IMR-90 (cell line): ENCODE data around the gene SSH2.

Source experiments
- BHLHE40 ChIP-seq: fragments of 150-350 bp; IDR thresholded peaks from 2 replicates; pipeline ENCODE4 v1.6.1; 2016; ENCODE audit warnings: mild to moderate bottlenecking, low read depth, low read length
- CEBPB ChIP-seq: IDR thresholded peaks from 2 replicates; pipeline ENCODE4 v1.6.1; 2012; ENCODE audit warnings: low read depth, low read length, improper control_type of control experiment
- ELK1 ChIP-seq: fragments of 150-350 bp; IDR thresholded peaks from 2 replicates; pipeline ENCODE4 v1.6.1; 2016; ENCODE audit warnings: low read depth, mild to moderate bottlenecking, low read length, moderate library complexity, borderline replicate concordance
- FOS ChIP-seq: fragments of 150-350 bp; IDR thresholded peaks from 2 replicates; pipeline ENCODE4 v1.6.1; 2016; ENCODE audit warnings: low read depth, low read length
- NFE2L2 ChIP-seq: fragments of 150-350 bp; IDR thresholded peaks from 2 replicates; pipeline ENCODE4 v1.6.1; 2016; ENCODE audit warnings: low read depth, mild to moderate bottlenecking, low read length
- POLR2A ChIP-seq: IDR thresholded peaks from 2 replicates; pipeline ENCODE4 v1.6.1; 2012; ENCODE audit warnings: mild to moderate bottlenecking, low read depth, low read length
- RAD21 ChIP-seq: IDR thresholded peaks from 2 replicates; pipeline ENCODE4 v1.6.1; 2012; ENCODE audit warnings: low read length, improper control_type of control experiment
- RFX5 ChIP-seq: IDR thresholded peaks from 2 replicates; pipeline ENCODE4 v1.8.0; 2012; ENCODE audit warnings: low read depth, mild to moderate bottlenecking, low read length, moderate library complexity
- SMC3 ChIP-seq: fragments of 150-350 bp; IDR thresholded peaks from 2 replicates; pipeline ENCODE4 v1.6.1; 2016; ENCODE audit warnings: low read depth, mild to moderate bottlenecking, antibody characterized with exemption, low read length, moderate library complexity
- TF ChIP-seq, protein P1 (sequence below): fragments of 150-350 bp; IDR thresholded peaks from 2 replicates; pipeline ENCODE4 v1.6.1; 2017; ENCODE audit warnings: mild to moderate bottlenecking, antibody characterized with exemption, low read length, low read depth
- TF ChIP-seq, protein P2 (sequence below): conservative IDR thresholded peaks from 2 replicates; pipeline ENCODE4 v1.5.1; 2012; ENCODE audit warnings: mild to moderate bottlenecking, low read depth, low read length, improper control_type of control experiment

DNA sequence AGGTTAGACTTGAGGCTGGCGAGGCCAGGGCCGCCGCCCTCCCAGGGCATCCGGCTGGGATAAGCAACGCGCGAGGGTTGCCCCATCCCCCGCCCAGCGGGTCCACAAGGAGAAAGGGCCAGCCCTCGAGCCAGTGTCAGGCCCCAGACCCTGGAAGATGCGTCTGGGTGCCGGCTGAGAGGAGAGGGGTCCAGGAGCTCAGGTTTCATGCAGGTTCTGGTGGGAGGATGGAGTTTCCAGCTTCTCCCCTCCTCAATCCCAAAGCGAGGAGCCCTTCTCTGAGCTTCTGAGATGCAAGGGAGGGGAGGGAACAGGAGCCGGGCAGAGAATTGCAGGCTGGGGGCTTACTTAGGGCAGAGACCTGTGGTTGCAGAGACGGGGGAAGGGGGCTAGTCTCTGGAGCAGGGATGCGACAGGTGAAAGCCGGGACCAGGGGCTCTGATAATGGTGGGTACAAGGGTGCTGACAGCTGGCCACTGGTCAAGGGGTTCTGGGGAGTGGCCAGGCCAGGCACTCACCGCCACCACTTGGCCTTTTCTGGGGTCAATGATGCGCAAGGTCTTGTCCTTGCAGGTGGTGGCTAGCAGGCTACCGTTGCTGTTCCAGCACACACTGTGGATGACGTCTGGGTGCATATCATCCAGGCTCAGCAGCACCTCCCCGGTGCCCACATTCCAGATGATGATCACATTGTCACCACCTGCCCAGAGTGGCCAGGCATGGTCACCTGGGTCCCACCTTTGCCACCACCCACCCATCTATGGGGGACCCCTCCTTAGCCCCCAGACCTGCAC, 311.6 kb downstream of the SSH2 start:
- TF ChIP-seq SMC3 (no peak), RAD21 (no peak), POLR2A (no peak), ELK1 (no peak), BHLHE40 (no peak), NFE2L2 (no peak), CEBPB (no peak), RFX5 (no peak), FOS (no peak)
- TF ChIP-seq, protein P1, sequence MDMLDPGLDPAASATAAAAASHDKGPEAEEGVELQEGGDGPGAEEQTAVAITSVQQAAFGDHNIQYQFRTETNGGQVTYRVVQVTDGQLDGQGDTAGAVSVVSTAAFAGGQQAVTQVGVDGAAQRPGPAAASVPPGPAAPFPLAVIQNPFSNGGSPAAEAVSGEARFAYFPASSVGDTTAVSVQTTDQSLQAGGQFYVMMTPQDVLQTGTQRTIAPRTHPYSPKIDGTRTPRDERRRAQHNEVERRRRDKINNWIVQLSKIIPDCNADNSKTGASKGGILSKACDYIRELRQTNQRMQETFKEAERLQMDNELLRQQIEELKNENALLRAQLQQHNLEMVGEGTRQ: no peak
- TF ChIP-seq, protein P2, sequence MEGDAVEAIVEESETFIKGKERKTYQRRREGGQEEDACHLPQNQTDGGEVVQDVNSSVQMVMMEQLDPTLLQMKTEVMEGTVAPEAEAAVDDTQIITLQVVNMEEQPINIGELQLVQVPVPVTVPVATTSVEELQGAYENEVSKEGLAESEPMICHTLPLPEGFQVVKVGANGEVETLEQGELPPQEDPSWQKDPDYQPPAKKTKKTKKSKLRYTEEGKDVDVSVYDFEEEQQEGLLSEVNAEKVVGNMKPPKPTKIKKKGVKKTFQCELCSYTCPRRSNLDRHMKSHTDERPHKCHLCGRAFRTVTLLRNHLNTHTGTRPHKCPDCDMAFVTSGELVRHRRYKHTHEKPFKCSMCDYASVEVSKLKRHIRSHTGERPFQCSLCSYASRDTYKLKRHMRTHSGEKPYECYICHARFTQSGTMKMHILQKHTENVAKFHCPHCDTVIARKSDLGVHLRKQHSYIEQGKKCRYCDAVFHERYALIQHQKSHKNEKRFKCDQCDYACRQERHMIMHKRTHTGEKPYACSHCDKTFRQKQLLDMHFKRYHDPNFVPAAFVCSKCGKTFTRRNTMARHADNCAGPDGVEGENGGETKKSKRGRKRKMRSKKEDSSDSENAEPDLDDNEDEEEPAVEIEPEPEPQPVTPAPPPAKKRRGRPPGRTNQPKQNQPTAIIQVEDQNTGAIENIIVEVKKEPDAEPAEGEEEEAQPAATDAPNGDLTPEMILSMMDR: no peak
